GM12865 (cell line): Measurements from ENCODE around the gene RBBP6.
"Not testable (repeated sequence)": the region's sequence is repeated elsewhere in the genome, so short reads cannot be mapped to it uniquely, and the experiment has no call there.

Source experiments
- DNase-seq: peaks from one replicate; pipeline ENCODE4 v3.0.0; 2010; ENCODE audit warnings: low read depth
- H3K4me3 ChIP-seq: 2 replicates; pipeline ENCODE4 v1.5.1; 2011; ENCODE audit warnings: mild to moderate bottlenecking, low read depth, low read length, control low read depth
- CTCF ChIP-seq: IDR thresholded peaks from 2 replicates; pipeline ENCODE4 v1.5.1; 2011; ENCODE audit warnings: low read length, control low read depth, low read depth, inconsistent platforms; ENCODE audit not compliant: insufficient read depth; ENCODE audit errors: missing control alignments

RBBP6 gene

DNA sequence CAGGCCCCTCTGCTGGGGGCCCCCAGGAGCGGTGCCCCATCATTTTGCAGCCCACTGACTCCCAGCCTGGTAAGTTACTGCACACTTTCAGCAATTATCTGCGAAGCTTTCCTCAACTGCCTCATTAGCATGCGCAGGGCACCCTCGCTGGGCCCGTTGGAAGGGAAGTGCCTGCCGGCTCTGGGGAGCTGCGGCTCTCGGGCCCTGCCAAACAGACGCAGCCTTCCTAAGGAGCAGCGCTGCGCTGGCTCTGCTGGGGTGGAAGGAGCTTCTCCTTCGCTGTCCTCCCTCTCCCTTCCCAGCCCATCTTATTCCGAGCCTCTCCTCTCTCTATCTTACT, 71.0 kb downstream of the RBBP6 start:
- DNase-seq: no peak
- no peak for TF ChIP-seq CTCF
- no peak overlapping the region for H3K4me3 ChIP-seq

DNA sequence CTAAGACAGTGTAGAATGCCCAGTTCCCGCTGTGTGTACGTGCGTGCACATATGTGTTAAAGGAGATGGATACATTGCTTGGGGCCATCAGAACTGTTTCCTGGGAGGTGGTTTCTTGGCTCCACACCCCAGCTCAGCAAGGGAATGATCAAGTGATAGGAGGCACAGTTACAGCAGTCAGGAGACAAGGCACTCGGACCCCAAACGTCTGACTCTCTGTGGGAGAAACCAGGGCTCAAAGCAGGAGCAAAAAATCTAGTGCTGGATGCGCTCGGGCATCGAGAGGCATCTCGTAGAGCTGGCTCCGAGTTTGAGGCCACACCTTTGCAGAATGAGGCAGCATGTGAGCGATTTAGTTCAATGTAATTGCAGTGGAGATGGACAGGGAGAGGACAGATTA, 71.9 kb downstream of the RBBP6 start:
- TF ChIP-seq CTCF: no peak
- no peak overlapping the region for H3K4me3 ChIP-seq
- DNase-seq: no peak

GRCh38 chr16:24612656-24613055, 73.3 kb downstream of the RBBP6 start:
- no peak overlapping the region for H3K4me3 ChIP-seq
- DNase-seq: no peak
- no peak for TF ChIP-seq CTCF

DNA sequence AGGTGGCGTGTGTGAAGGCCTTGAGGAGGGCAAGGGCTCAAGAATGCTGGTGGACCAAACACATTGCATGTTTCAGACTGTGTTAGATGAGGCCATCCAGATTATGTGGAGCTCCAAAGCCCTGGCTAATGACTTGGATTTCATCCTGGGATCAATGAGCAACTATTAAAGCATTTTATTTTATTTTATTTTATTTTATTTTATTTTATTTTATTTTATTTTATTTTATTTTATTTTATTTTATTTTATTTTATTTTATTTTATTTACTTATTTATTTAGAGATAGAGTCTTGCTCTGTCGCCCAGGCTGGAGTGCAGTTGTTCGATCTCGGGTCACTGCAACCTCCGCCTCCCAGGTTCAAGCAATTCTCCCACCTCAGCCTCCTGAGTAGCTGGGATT, 73.9 kb downstream of the RBBP6 start:
- DNase-seq: not testable (repeated sequence)

DNA sequence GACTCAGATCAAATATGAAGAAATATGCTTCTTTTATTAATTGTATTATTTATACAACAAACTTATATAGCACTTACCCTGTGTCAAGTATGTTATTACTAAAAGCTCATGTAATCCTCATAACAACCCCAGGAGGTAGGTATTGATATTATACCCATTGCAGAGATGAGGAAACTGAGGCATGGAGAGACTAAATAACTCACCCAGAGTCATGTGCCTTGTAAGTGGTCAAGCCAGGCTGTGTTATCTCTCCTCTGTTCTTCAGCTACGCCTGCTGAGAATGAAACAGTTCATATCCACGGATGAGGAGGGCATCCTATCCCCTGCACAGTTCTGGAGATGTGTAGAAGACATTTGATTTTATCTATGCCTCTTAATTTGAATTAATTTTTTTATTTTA, 78.1 kb downstream of the RBBP6 start:
- TF ChIP-seq CTCF: no peak
- H3K4me3 ChIP-seq: no peak overlapping the region
- no peak for DNase-seq

More for the DNA sequence above, 73.9 kb downstream of the RBBP6 start:
- not testable (repeated sequence) for H3K4me3 ChIP-seq
